Stimulated activated naive B cell treated with anti-CD40 and anti-IgM and Interleukin-4, amounts not matched to agents 10 μg/mL and 1 μg/mL and 100 μg/mL, for 72 hours (primary cell): Measurements from ENCODE around the gene ZNF560.
"Not testable (repeated sequence)": the region's sequence is repeated elsewhere in the genome, so short reads cannot be mapped to it uniquely, and the experiment has no call there.

ENCODE experiments used
- ATAC-seq, 2 donors: fragments of 150-1000 bp; cut with Tn5 transposase; replicated peaks; 2 replicates each; pipeline ENCODE4 v1.10.0; 2021; ENCODE audit warnings: moderate library complexity in 1 of 2
- DNase-seq: peaks from one replicate; pipeline ENCODE4 v3.0.0; 2021
- H3K27ac Mint-ChIP-seq: one replicate; pipeline ENCODE4 v1.8.0; 2022; ENCODE audit warnings: mild to moderate bottlenecking, mixed read lengths
- H3K27me3 Mint-ChIP-seq, 2 donors: one replicate each; pipeline ENCODE4 v1.8.0; 2022; ENCODE audit warnings: mixed read lengths in 2 of 2
- H3K36me3 Mint-ChIP-seq, 2 donors: one replicate each; pipeline ENCODE4 v1.8.0; 2022; ENCODE audit warnings: mixed read lengths in 2 of 2, mild to moderate bottlenecking in 1 of 2
- H3K4me1 Mint-ChIP-seq, 2 donors: one replicate each; pipeline ENCODE4 v1.8.0; 2022; ENCODE audit warnings: mixed read lengths in 2 of 2, mild to moderate bottlenecking in 1 of 2
- H3K4me3 Mint-ChIP-seq, 2 donors: one replicate each; pipeline ENCODE4 v1.8.0; 2022; ENCODE audit warnings: mild to moderate bottlenecking in 2 of 2, mixed read lengths in 2 of 2, moderate library complexity in 1 of 2
- H3K9me3 Mint-ChIP-seq, 2 donors: one replicate each; pipeline ENCODE4 v1.8.0; 2022; ENCODE audit warnings: mixed read lengths in 2 of 2, mild to moderate bottlenecking in 1 of 2

ZNF560 gene

DNA sequence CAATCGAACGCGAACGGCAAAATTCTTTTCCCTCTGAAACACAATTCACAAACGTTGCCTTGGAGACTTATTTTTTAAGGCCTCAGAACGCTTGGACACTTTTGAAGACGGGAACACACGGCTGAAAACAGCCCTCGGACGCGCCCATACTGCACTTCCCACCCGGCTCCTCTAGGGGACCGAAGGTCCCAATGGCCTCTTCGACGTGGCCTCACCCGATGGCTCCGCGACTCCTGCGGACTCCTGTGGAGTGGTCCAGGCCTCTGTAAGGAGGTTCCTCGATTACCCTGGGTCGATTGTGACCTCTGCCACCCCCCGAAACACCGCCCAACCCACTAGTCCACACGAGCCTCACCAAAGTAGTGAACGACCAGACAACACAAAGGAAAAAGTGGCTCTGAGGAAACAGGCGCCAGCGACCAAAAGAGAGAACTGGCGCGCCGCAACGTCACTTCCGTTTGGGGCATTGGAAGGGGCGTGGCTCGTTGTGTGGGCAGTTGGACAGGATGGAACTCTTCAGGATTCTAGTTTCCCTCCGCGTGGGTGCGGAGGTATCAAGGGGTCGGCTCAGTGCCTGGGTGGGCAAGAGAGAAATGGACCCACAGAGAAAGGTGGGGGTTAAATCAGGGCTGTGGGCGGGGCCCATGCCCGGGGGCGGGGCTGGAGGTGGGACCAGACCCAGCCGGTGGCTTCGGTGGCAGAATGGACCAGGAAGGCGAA is at the start of gene ZNF560:
TSS of gene ZNF560 (minus strand) at position 434 of the 720 bp plus-strand sequence. CDS start 23,303 bp downstream, outside the sequence.
- Mint-ChIP-seq H3K4me3 (peak within 1 kb of the TSS; percentile 83 to 85), H3K36me3 (peaks cover 8 to 17% of the 10 kb centered on the region in 2 donors), H3K9me3 (peaks cover 14 to 22% of the 10 kb centered on the region in 2 donors), H3K4me1 (peaks cover 3 to 11% of the 10 kb centered on the region in 2 donors), H3K27ac (peak within 1 kb of the TSS; percentile 87), H3K27me3 (peaks cover 6 to 8% of the 10 kb centered on the region in 2 donors)
- ATAC-seq (peak; percentile 57 to 65), DNase-seq (peak; percentile 31)

DNA sequence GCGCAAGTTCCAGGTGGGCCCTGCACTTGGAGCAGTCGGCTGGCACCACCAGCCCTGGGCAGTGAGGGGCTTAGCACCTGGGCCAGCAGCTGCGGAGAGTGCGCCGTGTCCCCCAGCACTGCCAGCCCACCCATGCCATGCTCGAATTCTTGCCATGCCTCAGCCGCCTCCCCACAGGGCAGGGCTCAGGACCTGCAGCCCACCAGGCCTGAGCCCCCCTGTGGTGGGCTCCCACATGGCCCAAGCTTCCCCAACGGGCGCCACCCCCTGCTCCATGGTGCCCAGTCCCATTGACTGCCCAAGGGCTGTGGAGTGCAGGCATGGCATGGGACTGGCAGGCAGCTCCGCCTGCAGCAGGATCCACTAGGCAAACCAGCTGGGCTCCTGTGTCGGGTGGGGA is 49.5 kb upstream of the ZNF560 start:
- peaks cover 17 to 27% of the 10 kb centered on the region in 2 donors for H3K9me3 Mint-ChIP-seq
- peaks cover 0 to 5% of the 10 kb centered on the region in 2 donors for H3K27me3 Mint-ChIP-seq
- H3K4me1 Mint-ChIP-seq = no peaks in the 10 kb centered on the region
- no peak for DNase-seq
- no peak for ATAC-seq
- H3K4me3 Mint-ChIP-seq = no peak overlapping the region
- H3K36me3 Mint-ChIP-seq = peaks cover 29 to 45% of the 10 kb centered on the region in 2 donors
- no peak overlapping the region for H3K27ac Mint-ChIP-seq

DNA sequence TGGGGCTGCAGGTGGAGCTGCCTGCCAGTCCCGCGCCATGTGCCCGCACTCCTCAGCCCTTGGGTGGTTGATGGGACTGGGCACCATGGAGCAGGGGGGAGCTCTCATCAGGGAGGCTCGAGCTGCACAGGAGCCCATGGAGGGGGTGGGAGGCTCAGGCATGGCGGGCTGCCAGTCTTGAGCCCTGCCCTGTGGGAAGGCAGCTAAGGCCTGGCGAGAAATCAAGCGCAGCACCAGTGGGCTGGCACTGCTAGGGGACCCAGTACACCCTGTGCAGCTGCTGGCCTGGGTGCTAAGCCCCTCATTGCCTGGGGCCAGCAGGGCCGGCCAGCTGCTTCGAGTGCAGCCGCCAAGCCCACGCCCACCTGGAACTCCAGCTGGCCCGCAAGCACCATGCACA is 42.9 kb upstream of the ZNF560 start:
- not testable (repeated sequence) for H3K4me3 Mint-ChIP-seq, H3K27me3 Mint-ChIP-seq, H3K27ac Mint-ChIP-seq, ATAC-seq, DNase-seq
- Mint-ChIP-seq H3K9me3 (peaks cover 14 to 15% of the 10 kb centered on the region in 2 donors), H3K4me1 (peaks cover 14 to 21% of the 10 kb centered on the region in 2 donors), H3K36me3 (peaks cover 18 to 27% of the 10 kb centered on the region in 2 donors)

DNA sequence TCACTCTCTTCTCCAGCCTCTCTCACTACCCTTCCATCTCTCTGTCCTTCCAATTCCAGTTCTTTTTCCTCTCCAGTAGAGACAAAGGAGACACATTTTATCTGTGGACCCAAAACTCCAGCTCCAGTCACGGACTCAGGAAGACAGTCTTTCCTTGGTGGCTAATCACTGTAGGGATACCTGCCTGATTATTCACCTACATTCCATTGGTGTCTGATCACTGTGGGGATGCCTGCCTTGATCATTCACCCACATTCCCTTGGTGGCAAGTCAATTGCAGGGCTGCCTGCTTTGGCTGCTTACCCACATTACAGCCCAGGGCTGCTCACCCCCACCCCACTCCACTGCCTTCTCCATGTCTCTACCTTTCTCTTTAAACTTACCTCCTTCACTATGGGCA is 41.5 kb upstream of the ZNF560 start:
- DNase-seq, ATAC-seq, H3K27me3 Mint-ChIP-seq: not testable (repeated sequence)
- peak overlapping the region; percentile 88 for H3K27ac Mint-ChIP-seq
- H3K36me3 Mint-ChIP-seq = peaks cover 32 to 40% of the 10 kb centered on the region in 2 donors
- peaks cover 14 to 15% of the 10 kb centered on the region in 2 donors for H3K9me3 Mint-ChIP-seq
- peak overlapping the region; percentile 40 to 92 for H3K4me3 Mint-ChIP-seq
- H3K4me1 Mint-ChIP-seq = peaks cover 14 to 21% of the 10 kb centered on the region in 2 donors

DNA sequence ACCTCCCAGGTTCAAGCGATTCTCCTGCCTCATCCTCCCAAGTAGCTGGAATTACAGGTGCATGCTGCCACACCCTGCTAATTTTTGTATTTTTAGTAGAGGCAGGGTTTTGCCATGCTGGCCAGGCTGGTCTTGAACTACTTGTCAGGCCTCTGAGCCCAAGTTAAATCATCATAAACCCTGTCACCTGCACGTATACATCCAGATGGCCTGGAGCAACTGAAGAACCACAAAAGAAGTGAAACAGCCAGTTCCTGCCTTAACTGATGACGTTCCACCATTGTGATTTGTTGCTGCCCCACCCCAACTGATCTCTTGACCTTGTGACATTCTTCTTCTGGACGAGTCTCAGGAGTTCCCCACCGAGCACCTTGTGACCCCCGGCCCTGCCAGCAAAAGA is 40.8 kb upstream of the ZNF560 start:
- DNase-seq, ATAC-seq, H3K27me3 Mint-ChIP-seq: not testable (repeated sequence)
- Mint-ChIP-seq H3K36me3 (peaks cover 39 to 47% of the 10 kb centered on the region in 2 donors), H3K27ac (peak overlapping the region; percentile 98), H3K9me3 (peaks cover 14 to 15% of the 10 kb centered on the region in 2 donors), H3K4me3 (peak overlapping the region; percentile 40 to 92), H3K4me1 (peaks cover 14 to 21% of the 10 kb centered on the region in 2 donors)

DNA sequence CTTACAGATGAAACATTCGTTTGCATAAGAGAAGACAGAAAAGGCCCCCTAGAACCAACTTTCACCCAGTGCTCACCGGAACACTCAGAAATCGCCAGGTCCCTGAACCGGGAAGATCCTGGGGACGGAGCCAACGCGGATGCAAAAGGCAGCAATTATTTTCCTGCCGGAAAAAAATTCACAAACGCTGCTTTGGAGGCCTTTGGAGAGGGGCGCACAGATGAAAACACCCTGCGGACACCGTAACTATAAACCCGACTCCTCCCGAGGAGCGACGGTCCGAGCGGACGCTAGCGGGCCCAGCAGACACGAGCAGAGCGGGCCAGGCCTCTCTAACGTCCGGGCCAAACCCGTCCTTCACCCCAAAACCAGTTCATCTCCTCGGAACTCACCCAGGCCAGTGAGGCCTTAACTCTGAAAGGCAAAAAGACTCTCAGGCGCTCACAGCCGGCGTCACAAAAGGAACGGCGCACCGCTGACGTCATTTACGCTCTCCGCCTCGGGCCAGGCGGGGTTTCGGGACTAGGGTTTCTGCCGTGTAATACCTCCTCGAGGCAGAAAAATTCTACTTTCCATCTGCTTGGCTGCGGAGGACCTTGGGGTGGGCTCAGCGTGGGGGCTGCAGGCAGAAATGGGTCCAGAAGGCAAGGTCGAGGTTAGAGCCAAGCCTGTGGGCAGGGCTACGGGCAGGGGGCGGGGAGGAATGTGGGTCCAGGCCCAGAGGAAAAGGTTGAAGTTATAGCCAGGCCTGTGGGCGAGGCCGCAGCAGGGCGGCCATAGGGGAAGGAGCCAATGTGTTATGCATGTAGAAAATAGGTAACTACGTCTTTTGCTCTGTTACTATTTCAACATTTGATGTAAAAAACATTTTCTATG is 40.0 kb upstream of the ZNF560 start, which contains the start of gene ZNF426:
TSS of gene ZNF426 (minus strand) at position 463 of the 876 bp plus-strand sequence. CDS start 2,413 bp downstream, outside the sequence.
- H3K4me3 Mint-ChIP-seq = peak within 1 kb of the TSS; percentile 92 to 93
- peaks cover 14 to 21% of the 10 kb centered on the region in 2 donors for H3K4me1 Mint-ChIP-seq
- H3K27me3 Mint-ChIP-seq = no peaks in the 10 kb centered on the region
- H3K9me3 Mint-ChIP-seq = peaks cover 14 to 16% of the 10 kb centered on the region in 2 donors
- peaks cover 47 to 55% of the 10 kb centered on the region in 2 donors for H3K36me3 Mint-ChIP-seq
- DNase-seq (peak; percentile 87), ATAC-seq (peak; percentile 97 to 98)
- H3K27ac Mint-ChIP-seq = peak within 1 kb of the TSS; percentile 98

DNA sequence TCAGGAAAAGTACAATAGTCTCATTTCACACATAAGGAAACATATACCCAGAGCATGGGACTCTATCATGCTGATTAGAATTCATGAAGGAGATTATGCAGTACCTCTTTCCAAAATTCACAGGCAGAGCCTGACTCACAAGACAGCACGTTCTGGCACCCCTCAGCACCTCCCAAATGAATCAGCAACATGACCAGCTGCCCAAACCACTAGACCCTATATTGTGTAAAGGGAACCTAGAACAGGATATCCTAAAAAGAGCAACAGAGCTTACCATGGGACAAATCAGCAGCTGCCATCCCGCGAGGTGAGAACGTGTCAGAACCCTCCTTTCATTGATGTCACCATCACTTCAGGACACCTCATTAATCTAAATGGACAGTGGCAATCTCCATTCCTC is 37.5 kb upstream of the ZNF560 start:
- no peaks in the 10 kb centered on the region for H3K27me3 Mint-ChIP-seq
- H3K9me3 Mint-ChIP-seq = peaks cover 23 to 30% of the 10 kb centered on the region in 2 donors
- H3K4me3 Mint-ChIP-seq = no peak overlapping the region
- ATAC-seq (no peak), DNase-seq (no peak)
- H3K27ac Mint-ChIP-seq = no peak overlapping the region
- peaks cover 70 to 80% of the 10 kb centered on the region in 2 donors for H3K36me3 Mint-ChIP-seq
- peaks cover 14 to 21% of the 10 kb centered on the region in 2 donors for H3K4me1 Mint-ChIP-seq

DNA sequence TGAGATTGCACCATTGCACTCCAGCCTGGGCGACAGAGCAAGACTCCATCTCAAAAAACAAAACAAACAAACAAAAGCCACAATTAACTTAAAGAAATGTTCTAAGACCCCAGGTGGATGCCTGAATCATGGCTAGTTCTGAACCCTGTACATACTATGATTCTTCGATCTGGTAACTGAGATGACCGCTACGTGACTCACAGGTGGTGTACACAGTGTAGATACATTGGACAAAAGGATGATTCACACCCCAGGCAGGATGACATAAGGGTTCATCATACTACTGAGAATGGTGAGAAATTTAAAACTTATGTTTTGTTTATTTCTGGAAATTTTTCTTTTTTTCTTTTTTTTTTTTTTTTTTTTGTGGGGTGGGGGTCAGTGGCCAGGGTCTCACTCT is 33.5 kb upstream of the ZNF560 start:
- H3K27me3 Mint-ChIP-seq = no peaks in the 10 kb centered on the region
- peaks cover 89 to 91% of the 10 kb centered on the region in 2 donors for H3K36me3 Mint-ChIP-seq
- ATAC-seq (no peak), DNase-seq (no peak)
- no peak overlapping the region for H3K4me3 Mint-ChIP-seq
- no peaks in the 10 kb centered on the region for H3K4me1 Mint-ChIP-seq
- no peak overlapping the region for H3K27ac Mint-ChIP-seq
- H3K9me3 Mint-ChIP-seq = peaks cover 18 to 23% of the 10 kb centered on the region in 2 donors

DNA sequence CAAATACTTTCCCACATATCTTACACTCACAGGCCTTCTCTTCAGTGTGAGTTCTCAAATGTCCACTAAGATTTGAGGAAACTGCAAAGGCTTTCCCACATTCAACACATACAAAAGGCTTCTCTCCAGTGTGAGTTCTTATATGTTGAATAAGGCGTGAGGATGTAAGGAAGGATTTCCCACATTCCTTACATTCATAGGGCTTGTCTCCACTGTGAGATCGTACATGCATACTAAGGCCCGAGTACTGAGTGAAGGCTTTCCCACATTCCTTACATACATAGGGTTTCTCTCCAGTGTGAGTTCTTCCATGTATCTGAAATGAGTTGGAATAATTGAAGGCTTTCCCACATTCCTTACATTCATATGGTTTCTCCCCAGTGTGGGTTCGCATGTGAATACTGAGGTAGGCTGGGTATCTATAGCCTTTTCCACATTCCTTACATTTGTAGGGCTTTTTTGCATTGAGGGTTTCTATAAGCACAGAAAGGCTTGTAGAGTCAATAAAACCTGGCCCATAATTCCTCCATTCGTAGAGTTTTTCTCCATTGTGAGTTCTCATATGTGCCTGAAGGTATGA is 30.4 kb upstream of the ZNF560 start:
- peaks cover 83 to 92% of the 10 kb centered on the region in 2 donors for H3K36me3 Mint-ChIP-seq
- H3K4me1 Mint-ChIP-seq = no peaks in the 10 kb centered on the region
- peaks cover 29 to 35% of the 10 kb centered on the region in 2 donors for H3K9me3 Mint-ChIP-seq
- no peak overlapping the region for H3K4me3 Mint-ChIP-seq
- H3K27ac Mint-ChIP-seq = no peak overlapping the region
- DNase-seq (no peak), ATAC-seq (no peak)
- no peaks in the 10 kb centered on the region for H3K27me3 Mint-ChIP-seq

DNA sequence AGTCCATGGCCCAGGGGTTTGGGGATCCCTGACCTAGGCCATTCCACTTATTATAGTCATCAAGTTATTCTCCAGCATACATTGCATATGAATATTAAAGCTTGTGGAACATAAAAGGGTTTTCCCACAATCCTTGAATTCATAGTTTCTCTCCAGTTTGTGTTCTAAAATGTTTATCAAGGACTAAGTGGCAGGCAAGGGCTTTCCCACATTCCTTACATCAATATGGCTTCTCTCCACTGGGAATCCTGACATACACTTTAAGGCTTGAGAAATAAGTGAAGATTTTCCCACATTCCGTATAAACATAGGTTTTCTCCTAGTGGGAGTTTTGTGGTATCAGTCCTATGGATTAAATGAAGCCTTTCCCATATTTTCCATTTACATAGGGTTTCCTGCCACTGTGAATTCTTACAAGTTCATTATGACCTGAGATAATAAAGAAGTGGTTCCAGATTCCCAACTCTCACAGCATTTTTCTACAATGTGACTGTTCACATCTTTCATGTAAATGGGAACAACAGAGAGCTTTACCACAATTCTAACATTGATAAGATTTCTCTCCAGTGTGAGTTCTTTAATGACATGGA is 25.6 kb upstream of the ZNF560 start:
- H3K9me3 Mint-ChIP-seq = peaks cover 35 to 36% of the 10 kb centered on the region in 2 donors
- H3K36me3 Mint-ChIP-seq = peaks cover 54 to 74% of the 10 kb centered on the region in 2 donors

DNA sequence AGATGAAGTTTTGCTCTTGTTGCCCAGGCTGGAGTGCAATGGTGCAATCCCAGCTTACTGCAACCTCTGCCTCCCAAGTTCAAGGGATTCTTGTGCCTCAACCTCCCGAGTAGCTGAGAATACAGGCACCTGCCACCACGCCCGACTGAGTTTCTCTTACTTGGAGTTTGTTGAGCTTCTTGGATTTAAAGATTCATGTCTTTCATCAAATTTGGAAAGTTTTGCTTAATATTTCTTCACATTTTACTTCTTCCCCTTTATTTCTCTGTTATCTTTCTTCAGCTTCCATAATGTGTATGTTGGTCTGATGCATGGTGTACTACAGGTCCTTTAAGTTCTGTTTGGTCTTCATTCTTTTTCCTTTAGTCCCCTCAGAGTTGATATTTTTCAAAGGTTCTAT is 8.9 kb upstream of the ZNF560 start:
- no peak overlapping the region for H3K4me3 Mint-ChIP-seq
- peaks cover 7 to 13% of the 10 kb centered on the region in 2 donors for H3K36me3 Mint-ChIP-seq
- DNase-seq (no peak), ATAC-seq (no peak)
- H3K27ac Mint-ChIP-seq = no peak overlapping the region
- H3K4me1 Mint-ChIP-seq = no peaks in the 10 kb centered on the region
- H3K27me3 Mint-ChIP-seq = peaks cover 0 to 9% of the 10 kb centered on the region in 2 donors
- H3K9me3 Mint-ChIP-seq = peaks cover 22 to 35% of the 10 kb centered on the region in 2 donors

More for the DNA sequence above, 25.6 kb upstream of the ZNF560 start:
- Mint-ChIP-seq H3K4me3 (peak overlapping the region in 1 of 2 donors; percentile 8), H3K4me1 (no peaks in the 10 kb centered on the region), H3K27ac (no peak overlapping the region), H3K27me3 (no peaks in the 10 kb centered on the region)
- ATAC-seq (no peak), DNase-seq (no peak)

DNA sequence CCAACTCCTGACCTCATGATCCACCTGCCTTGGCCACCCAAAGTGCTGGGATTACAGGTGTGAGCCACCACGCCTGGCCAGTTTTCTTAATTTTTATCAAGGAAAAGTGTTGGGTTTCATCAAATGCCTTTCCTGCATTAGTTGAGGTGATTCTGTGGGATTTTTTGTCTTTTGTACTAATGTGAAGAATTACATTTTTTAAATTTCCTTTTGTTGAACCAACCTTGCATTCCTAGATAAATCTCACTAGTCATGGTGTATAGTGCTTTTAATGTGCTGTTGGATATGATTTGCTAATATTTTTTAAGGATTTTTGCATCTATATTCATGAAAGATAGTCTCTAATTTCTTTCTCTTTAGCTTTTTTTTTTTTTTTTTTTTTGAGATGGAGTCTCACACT is 2.4 kb upstream of the ZNF560 start:
- no peak for ATAC-seq
- peaks cover 6 to 14% of the 10 kb centered on the region in 2 donors for H3K27me3 Mint-ChIP-seq
- peak overlapping the region; percentile 20 for H3K27ac Mint-ChIP-seq
- H3K4me3 Mint-ChIP-seq = no peak overlapping the region
- peaks cover 14 to 21% of the 10 kb centered on the region in 2 donors for H3K9me3 Mint-ChIP-seq
- H3K4me1 Mint-ChIP-seq = peaks cover 3 to 11% of the 10 kb centered on the region in 2 donors
- peaks cover 5 to 14% of the 10 kb centered on the region in 2 donors for H3K36me3 Mint-ChIP-seq
- no peak for DNase-seq

DNA sequence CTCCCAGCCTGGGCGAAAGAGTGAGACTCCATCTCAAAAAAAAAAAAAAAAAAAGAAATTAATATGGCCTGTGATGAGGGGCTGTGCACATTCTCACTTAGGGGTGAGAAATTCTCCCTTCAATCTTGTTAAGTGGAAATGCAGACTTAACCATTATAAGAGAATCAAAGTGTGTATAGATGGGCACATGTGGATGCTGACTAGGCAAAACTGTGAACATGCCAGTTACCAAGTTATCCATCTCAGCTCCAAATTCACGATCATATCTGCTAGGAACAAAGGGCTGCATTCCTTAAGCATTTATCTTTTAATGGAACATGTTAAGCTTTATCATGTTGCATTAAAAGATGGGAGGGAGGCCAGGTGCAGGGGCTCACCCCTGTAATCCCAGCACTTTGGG is 4.3 kb downstream of the ZNF560 start:
- peaks cover 3 to 11% of the 10 kb centered on the region in 2 donors for H3K4me1 Mint-ChIP-seq
- peaks cover 6 to 8% of the 10 kb centered on the region in 2 donors for H3K27me3 Mint-ChIP-seq
- DNase-seq (no peak), ATAC-seq (no peak)
- H3K4me3 Mint-ChIP-seq = no peak overlapping the region
- H3K9me3 Mint-ChIP-seq = peaks cover 10 to 22% of the 10 kb centered on the region in 2 donors
- H3K27ac Mint-ChIP-seq = no peak overlapping the region
- H3K36me3 Mint-ChIP-seq = peaks cover 8 to 16% of the 10 kb centered on the region in 2 donors
